ENCODE data around the gene CHML. TPM values are rescaled to one million over a fixed set of nuclear protein-coding genes. Genes with fewer than 3 reads are reported as not detected.

Gene CHML
- total RNA-seq, 1 donor from 2014 or later, result 1.2 TPM

DNA sequence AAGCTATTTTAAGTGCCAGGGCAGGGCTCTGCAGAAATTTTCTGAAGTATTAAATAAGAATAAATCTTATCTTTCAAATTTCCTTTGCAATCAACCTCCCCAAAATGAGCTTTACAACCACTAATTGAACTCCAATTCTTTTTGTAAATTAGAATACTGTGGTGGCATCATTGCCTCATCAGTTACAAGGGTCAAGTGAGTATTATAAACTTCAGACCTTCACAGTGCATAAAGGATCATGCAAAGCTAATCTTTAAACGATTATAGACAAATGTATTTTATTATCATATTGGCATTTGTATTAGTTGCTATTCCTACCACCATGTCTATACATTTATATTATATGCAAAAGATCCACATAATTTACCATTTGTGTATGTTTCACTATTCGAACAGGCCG lies 7.2 kb downstream of the CHML start:
- H3K27ac ChIP-seq, result no peak overlapping the region
- no peaks in the 10 kb centered on the region for H3K27me3 ChIP-seq
- peaks cover 0 to 7% of the 10 kb centered on the region in 2 donors for H3K36me3 ChIP-seq
- intact Hi-C loops (cut with DNase I), result no loop called here
- H3K4me3 ChIP-seq, result no peak overlapping the region
- no peak for DNase-seq (ENCODE audit: low spot score in 2 of 2)
- H3K4me1 ChIP-seq, result peaks cover 0 to 4% of the 10 kb centered on the region in 2 donors
- TF ChIP-seq, protein P1, sequence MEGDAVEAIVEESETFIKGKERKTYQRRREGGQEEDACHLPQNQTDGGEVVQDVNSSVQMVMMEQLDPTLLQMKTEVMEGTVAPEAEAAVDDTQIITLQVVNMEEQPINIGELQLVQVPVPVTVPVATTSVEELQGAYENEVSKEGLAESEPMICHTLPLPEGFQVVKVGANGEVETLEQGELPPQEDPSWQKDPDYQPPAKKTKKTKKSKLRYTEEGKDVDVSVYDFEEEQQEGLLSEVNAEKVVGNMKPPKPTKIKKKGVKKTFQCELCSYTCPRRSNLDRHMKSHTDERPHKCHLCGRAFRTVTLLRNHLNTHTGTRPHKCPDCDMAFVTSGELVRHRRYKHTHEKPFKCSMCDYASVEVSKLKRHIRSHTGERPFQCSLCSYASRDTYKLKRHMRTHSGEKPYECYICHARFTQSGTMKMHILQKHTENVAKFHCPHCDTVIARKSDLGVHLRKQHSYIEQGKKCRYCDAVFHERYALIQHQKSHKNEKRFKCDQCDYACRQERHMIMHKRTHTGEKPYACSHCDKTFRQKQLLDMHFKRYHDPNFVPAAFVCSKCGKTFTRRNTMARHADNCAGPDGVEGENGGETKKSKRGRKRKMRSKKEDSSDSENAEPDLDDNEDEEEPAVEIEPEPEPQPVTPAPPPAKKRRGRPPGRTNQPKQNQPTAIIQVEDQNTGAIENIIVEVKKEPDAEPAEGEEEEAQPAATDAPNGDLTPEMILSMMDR (IDR thresholded peaks at IDR 0.05), result no peak
- no peaks in the 10 kb centered on the region for H3K9me3 ChIP-seq

DNA sequence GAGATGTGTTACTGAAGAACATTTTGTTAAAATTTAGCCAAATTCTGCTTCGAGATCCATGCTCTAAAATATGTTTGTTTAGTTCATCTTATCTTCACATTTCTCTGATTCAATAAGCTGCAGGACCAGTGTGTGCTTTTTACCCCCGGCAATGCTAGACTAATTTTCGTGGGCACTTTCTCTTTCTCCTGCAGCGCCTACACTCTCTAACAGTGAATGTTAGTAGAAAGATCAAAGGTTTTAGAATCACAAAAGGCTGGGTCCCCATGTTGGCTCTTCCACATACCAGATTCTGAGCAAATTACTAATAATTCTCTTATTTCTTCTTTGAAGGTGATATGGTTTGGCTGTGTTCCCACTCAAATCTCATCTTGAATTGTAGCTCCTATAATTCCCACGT lies 8.5 kb downstream of the CHML start:
- intact Hi-C loops (cut with DNase I), result no loop called here
- H3K36me3 ChIP-seq, result peaks cover 0 to 7% of the 10 kb centered on the region in 2 donors
- DNase-seq (ENCODE audit: low spot score in 2 of 2), result no peak
- H3K9me3 ChIP-seq, result no peaks in the 10 kb centered on the region
- H3K4me3 ChIP-seq, result no peak overlapping the region
- no peak overlapping the region for H3K27ac ChIP-seq
- TF ChIP-seq, protein P1 (IDR thresholded peaks at IDR 0.05), result no peak
- no peaks in the 10 kb centered on the region for H3K27me3 ChIP-seq
- H3K4me1 ChIP-seq, result no peaks in the 10 kb centered on the region

DNA sequence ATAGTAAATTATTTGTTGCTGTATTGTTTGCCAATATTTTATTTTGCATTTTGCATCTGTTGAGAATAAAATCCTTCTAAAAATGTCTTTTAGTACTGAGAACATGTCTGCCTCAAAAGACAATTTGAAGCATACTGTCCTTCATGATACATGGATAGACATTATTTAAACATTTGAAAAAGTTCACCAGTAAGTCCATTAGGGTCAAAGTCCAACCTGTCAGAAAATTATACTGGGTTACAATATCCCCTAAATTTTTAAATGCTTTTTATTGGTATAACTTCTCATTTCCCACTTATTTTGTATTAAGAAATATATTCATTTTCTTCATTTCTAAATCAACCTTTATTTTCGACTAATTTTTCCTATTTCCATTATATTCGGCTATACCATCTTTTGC lies 9.3 kb downstream of the CHML start:
- TF ChIP-seq, protein P1 (IDR thresholded peaks at IDR 0.05), result no peak
- Histone ChIP-seq H3K9me3 (no peaks in the 10 kb centered on the region), H3K4me3 (no peak overlapping the region), H3K36me3 (peaks cover 0 to 7% of the 10 kb centered on the region in 2 donors), H3K4me1 (no peaks in the 10 kb centered on the region), H3K27me3 (no peaks in the 10 kb centered on the region), H3K27ac (no peak overlapping the region)
- intact Hi-C loops (cut with DNase I), result no loop called here
- no peak for DNase-seq (ENCODE audit: low spot score in 2 of 2)

DNA sequence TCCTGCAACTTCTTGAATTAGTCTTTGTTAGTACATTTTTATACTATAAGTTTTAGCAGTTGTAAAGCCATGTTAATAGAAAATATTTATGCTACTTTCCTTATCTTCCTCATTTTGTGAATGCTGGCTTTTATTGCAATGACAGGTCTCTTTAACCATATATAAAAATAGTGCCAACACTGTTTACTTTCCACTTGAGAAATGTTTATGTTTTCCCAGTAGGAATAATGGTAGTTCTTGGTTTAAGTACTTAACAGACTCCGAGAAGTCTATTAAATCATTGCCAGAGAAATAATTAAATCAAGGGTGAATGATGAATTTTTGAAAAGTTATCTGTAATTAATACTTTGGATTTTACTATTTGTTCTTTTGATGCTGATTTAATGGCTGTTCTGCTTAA lies 9.7 kb downstream of the CHML start:
- DNase-seq (ENCODE audit: low spot score in 2 of 2), result no peak
- Histone ChIP-seq H3K4me1 (no peaks in the 10 kb centered on the region), H3K9me3 (no peaks in the 10 kb centered on the region), H3K36me3 (peaks cover 0 to 7% of the 10 kb centered on the region in 2 donors), H3K27me3 (no peaks in the 10 kb centered on the region), H3K4me3 (no peak overlapping the region), H3K27ac (no peak overlapping the region)
- TF ChIP-seq, protein P1 (IDR thresholded peaks at IDR 0.05), result no peak
- intact Hi-C loops (cut with DNase I), result no loop called here

DNA sequence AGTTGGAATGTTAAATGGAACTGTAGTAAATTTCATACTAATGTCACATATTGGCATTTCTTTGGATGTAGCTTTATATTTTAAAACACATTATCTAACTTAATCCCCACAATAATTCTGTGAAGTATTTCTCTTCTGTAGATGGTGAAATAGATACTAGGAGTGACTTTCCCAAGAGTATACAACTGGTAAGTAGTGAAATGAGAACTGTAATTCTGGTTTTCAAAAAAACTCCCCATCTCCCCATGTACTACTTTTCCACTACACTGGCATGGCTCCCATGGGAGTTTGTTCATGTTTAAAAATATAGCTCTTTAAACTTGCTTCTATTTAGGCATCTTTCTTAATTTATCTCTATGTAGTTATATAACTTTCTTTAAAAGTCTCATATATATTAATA lies 10.2 kb downstream of the CHML start:
- Histone ChIP-seq H3K4me1 (no peaks in the 10 kb centered on the region), H3K9me3 (no peaks in the 10 kb centered on the region), H3K27me3 (no peaks in the 10 kb centered on the region), H3K27ac (no peak overlapping the region), H3K36me3 (peaks cover 0 to 3% of the 10 kb centered on the region in 2 donors), H3K4me3 (no peak overlapping the region)
- TF ChIP-seq, protein P1 (IDR thresholded peaks at IDR 0.05), result no peak
- DNase-seq (ENCODE audit: low spot score in 2 of 2), result no peak
- intact Hi-C loops (cut with DNase I), result no loop called here
